C4-2B (cell line): ENCODE measurements around the gene HRH2.

Experiments used
- CTCF ChIP-seq: fragments of 450-650 bp; conservative IDR thresholded peaks from 2 replicates; pipeline ENCODE4 v1.5.1; 2017; ENCODE audit warnings: mild to moderate bottlenecking
- ZFX ChIP-seq: fragments of 450-650 bp; IDR thresholded peaks from 2 replicates; pipeline ENCODE4 v1.6.1; 2017

- no peak for TF ChIP-seq CTCF
- TF ChIP-seq ZFX: no peak
Measured at GRCh38 chr5:175629261-175629660, 28.6 kb upstream of the HRH2 start.
